ENCODE measurements around the gene SP110. TPM values are rescaled to one million over a fixed set of nuclear protein-coding genes. Genes with fewer than 3 reads are reported as not detected.

SP110 gene
- total RNA-seq, 1 experiment from 2014 or later: 3.5 TPM

GRCh38 chr2:230158468-230158867, 61.3 kb downstream of the SP110 start:
- Histone ChIP-seq H3K9ac (ENCODE audit: low read length) (no peak overlapping the region), H3K4me2 (ENCODE audit: low read length) (no peak overlapping the region), H3K9me3 (ENCODE audit: low read length) (no peaks in the 10 kb centered on the region), H3K4me3 (ENCODE audit: low read length) (no peak overlapping the region), H3K27ac (ENCODE audit: low read length) (no peak overlapping the region), H3K36me3 (ENCODE audit: low read depth, low read length) (no peaks in the 10 kb centered on the region), H3F3A (ENCODE audit: low read length, unreplicated experiment) (no peaks in the 10 kb centered on the region), H4K20me1 (ENCODE audit: low read length) (no peaks in the 10 kb centered on the region), H3K79me2 (ENCODE audit: low read length) (no peaks in the 10 kb centered on the region), H3K4me1 (ENCODE audit: insufficient read depth, low read length) (no peaks in the 10 kb centered on the region), H3K9me2 (replicated peaks; ENCODE audit: low read length) (no peaks in the 10 kb centered on the region), H3K27me3 (ENCODE audit: low read length) (no peaks in the 10 kb centered on the region), H2AFZ (ENCODE audit: low read length) (no peak overlapping the region)
- TF ChIP-seq EZH2 (IDR thresholded peaks at IDR 0.05; ENCODE audit: low read length, unreplicated experiment): no peak
- no peak for TF ChIP-seq CTCF (conservative IDR thresholded peaks at IDR 0.05; ENCODE audit: low read depth, low read length)
- TF ChIP-seq EZH2phosphoT487 (IDR thresholded peaks at IDR 0.05; ENCODE audit: borderline replicate concordance, low read length): no peak
- BruUV-seq (replicated peaks): no TSS peak
- no peak for ATAC-seq
- intact Hi-C loops (cut with micrococcal nuclease): no loop called here
- ChIA-PET CTCF (interaction anchor here (0.7 kb wide), 1 partner anchor 854 kb away, joined by 3 read pairs; no protein-coding TSS in a partner anchor), POLR2A (ENCODE audit: unreplicated experiment) (no interaction called here)
- DNase-seq: no peak

GRCh38 chr2:230156782-230157699, 62.7 kb downstream of the SP110 start:
- Histone ChIP-seq H4K20me1 (ENCODE audit: low read length) (no peaks in the 10 kb centered on the region), H3K79me2 (ENCODE audit: low read length) (no peaks in the 10 kb centered on the region), H3K9me3 (ENCODE audit: low read length) (no peaks in the 10 kb centered on the region), H3K4me1 (ENCODE audit: insufficient read depth, low read length) (no peaks in the 10 kb centered on the region), H3K4me2 (ENCODE audit: low read length) (no peak overlapping the region), H3K9me2 (replicated peaks; ENCODE audit: low read length) (no peaks in the 10 kb centered on the region), H3F3A (ENCODE audit: low read length, unreplicated experiment) (no peaks in the 10 kb centered on the region), H2AFZ (ENCODE audit: low read length) (no peak overlapping the region), H3K27me3 (ENCODE audit: low read length) (no peaks in the 10 kb centered on the region), H3K36me3 (ENCODE audit: low read depth, low read length) (no peaks in the 10 kb centered on the region), H3K9ac (ENCODE audit: low read length) (no peak overlapping the region), H3K4me3 (ENCODE audit: low read length) (no peak overlapping the region), H3K27ac (ENCODE audit: low read length) (no peak overlapping the region)
- no peak for DNase-seq
- ChIA-PET POLR2A (ENCODE audit: unreplicated experiment) (no interaction called here), CTCF (no interaction called here)
- BruUV-seq (replicated peaks): no TSS peak
- intact Hi-C loops (cut with micrococcal nuclease): no loop called here
- ATAC-seq: no peak
- no peak for TF ChIP-seq CTCF (conservative IDR thresholded peaks at IDR 0.05; ENCODE audit: low read depth, low read length)
- TF ChIP-seq EZH2phosphoT487 (IDR thresholded peaks at IDR 0.05; ENCODE audit: borderline replicate concordance, low read length): no peak
- no peak for TF ChIP-seq EZH2 (IDR thresholded peaks at IDR 0.05; ENCODE audit: low read length, unreplicated experiment)

GRCh38 chr2:230155359-230155758, 64.4 kb downstream of the SP110 start:
- POLR2A ChIA-PET (ENCODE audit: unreplicated experiment): no interaction called here
- Histone ChIP-seq H3K9ac (ENCODE audit: low read length) (no peak overlapping the region), H3K4me1 (ENCODE audit: insufficient read depth, low read length) (no peaks in the 10 kb centered on the region), H3K9me3 (ENCODE audit: low read length) (no peaks in the 10 kb centered on the region), H3K27me3 (ENCODE audit: low read length) (no peaks in the 10 kb centered on the region), H3K27ac (ENCODE audit: low read length) (no peak overlapping the region), H3K36me3 (ENCODE audit: low read depth, low read length) (no peaks in the 10 kb centered on the region), H3K4me3 (ENCODE audit: low read length) (no peak overlapping the region), H3K4me2 (ENCODE audit: low read length) (no peak overlapping the region), H3F3A (ENCODE audit: low read length, unreplicated experiment) (no peaks in the 10 kb centered on the region), H3K79me2 (ENCODE audit: low read length) (no peaks in the 10 kb centered on the region), H2AFZ (ENCODE audit: low read length) (no peak overlapping the region), H4K20me1 (ENCODE audit: low read length) (no peaks in the 10 kb centered on the region), H3K9me2 (replicated peaks; ENCODE audit: low read length) (no peaks in the 10 kb centered on the region)
- DNase-seq (no peak), ATAC-seq (no peak)
- TF ChIP-seq CTCF (conservative IDR thresholded peaks at IDR 0.05; ENCODE audit: low read depth, low read length) (no peak), EZH2 (IDR thresholded peaks at IDR 0.05; ENCODE audit: low read length, unreplicated experiment) (no peak), EZH2phosphoT487 (IDR thresholded peaks at IDR 0.05; ENCODE audit: borderline replicate concordance, low read length) (no peak)
- intact Hi-C loops (cut with micrococcal nuclease): no loop called here
- CTCF ChIA-PET: no interaction called here
- BruUV-seq (replicated peaks): no TSS peak

All from PC-3 (cell line).